HG02759 (cell line): ENCODE results near the gene FLVCR2.

ENCODE experiments used
- ATAC-seq: cut with Tn5 transposase; IDR thresholded peaks from one replicate; pipeline ENCODE4 v1.9.1; 2021; ENCODE audit warnings: mild to moderate bottlenecking, moderate library complexity; ENCODE audit not compliant: unreplicated experiment

Gene FLVCR2, protein sequence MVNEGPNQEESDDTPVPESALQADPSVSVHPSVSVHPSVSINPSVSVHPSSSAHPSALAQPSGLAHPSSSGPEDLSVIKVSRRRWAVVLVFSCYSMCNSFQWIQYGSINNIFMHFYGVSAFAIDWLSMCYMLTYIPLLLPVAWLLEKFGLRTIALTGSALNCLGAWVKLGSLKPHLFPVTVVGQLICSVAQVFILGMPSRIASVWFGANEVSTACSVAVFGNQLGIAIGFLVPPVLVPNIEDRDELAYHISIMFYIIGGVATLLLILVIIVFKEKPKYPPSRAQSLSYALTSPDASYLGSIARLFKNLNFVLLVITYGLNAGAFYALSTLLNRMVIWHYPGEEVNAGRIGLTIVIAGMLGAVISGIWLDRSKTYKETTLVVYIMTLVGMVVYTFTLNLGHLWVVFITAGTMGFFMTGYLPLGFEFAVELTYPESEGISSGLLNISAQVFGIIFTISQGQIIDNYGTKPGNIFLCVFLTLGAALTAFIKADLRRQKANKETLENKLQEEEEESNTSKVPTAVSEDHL

DNA sequence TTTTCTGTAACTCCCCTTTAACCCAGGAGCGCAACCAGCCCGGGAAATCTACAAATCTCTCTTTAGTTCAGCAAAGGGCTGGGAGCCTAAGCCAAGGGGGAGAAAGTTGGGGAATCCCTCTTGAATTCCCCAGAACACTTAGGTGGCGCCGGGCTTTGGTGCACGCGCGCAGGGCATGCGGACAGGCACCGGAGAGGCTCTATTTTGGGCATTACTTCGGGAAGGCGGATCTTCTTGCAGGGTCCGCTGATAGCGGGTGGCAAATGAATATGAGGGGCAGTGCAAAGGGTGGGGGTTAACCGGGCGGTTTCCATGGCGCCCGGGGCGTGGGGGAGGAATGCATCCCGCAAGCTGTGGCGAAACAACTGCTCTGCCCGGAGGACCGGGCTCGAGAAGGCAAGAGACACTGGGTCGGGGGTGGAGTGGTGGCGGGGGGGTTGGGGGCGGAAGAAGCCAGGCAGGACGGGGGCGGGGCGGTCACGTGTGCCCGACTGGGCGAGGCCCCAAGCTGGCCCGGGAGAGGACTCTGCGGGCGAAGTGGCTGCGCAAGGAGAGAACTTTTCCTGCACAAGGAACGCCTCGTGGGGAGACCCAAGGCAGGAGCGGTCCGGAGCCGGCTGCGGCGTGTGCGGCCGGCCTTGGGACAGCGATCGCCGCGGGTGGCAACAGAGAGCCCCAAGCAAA, at the start of gene FLVCR2:
Gene FLVCR2, plus strand, starts transcription at position 519 of the 684 bp plus-strand sequence. CDS start 353 bp downstream, outside the sequence.
- peak; percentile 53 for ATAC-seq

GRCh38 chr14:75531256-75531655, 47.2 kb upstream of the FLVCR2 start:
- ATAC-seq, result no peak

DNA sequence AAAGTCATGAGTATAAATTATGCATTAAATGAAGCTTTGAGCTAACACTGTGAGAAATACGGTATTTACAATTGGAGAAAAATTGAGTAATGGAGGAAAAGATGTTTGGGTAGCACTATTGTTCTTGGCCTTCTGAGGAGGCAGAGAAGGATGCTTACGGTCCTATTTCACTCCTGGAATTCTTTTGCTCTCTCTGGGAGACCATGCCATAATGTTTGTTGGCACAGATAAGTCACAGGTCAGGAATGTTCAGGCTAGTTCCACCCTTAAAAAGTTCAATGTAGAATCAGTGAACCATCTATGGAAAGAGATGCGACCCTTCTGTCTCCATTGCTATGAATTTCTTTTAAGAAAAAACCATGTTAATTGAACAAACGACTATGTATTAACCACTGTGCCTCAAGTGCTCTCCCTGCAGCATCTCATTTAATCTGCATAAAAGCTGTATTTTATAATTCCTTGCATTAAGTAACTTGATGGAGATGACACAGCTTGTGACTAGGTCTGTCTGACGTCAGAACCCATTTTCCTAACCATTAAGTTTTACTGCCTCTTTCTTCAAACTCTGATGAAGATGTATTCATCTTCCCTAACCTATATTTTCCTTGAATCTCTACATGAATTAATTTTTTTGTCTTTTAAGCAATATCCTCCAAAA, 46.6 kb upstream of the FLVCR2 start:
- no peak for ATAC-seq

GRCh38 chr14:75533791-75534555, 44.4 kb upstream of the FLVCR2 start:
- no peak for ATAC-seq

DNA sequence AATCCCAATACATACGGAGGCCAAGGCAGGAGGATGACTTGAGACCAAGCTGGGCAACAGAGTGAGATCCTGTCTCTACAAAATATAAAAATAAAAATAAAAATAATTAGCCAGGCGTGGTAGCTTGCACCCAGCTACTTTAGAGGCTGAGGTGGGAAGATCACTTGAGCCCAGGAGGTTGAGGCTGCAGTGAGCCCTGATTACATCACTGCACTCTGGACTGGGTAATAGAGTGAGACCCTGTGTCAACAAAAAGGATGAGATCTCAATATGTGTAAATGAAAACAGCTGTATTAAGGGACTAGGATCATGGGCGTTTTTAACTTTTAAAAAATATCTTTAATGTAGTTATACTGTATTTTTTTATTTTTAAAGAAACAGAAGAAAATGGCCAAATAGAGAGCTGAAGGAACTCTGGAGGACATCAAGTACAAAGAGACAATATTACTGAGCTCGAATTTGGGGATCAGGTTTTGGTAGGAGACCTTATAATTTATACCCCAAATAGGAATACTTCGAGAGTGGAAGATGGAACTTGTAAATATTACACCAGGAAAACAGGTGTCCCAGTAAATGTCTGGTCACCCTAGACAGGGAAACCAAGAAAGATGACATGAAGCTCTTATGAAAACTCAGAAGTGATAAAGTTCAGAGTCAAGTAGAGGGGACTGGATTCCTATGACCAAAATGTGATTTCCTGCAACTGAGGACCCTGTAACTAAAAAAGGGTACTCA, 43.1 kb upstream of the FLVCR2 start:
- no peak for ATAC-seq

DNA sequence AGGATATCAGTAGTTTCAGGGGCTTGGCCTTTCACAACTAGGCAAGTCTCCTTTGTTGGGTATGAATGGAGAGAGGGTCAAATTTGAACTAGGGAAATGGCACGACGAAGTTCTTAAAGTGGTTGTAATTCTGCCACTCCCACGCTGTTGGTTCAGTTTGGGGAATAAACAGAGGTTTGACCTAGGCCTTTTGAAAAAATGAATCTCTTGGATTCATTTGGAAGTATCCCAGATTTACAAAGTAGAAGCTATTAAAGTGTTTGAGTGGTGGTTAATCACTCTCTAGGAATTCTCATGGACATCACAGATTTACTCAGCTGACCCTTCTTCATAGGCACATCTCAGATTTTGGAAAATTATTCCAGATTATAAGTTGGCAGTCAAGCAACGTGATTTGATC, 41.3 kb upstream of the FLVCR2 start:
- ATAC-seq, result no peak

DNA sequence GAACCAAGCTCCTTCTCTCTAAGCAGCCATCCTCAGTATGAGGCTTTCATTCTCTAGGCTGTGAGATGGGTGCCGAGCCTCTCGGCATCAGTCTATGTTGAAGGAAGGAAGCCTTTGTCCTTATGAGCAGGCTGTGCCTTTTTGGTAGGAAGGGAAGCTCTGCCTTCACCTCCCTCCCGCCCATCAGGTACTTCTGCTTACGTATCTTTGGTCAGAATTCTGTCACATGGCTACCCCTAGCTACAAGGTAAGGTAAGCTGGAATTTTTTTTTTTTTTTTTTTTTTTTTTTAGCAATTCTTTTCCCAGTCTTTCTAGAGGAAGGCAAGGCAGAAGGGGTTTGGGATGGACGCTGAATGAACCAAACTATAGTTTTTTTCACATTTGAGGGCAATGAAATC, 39.3 kb upstream of the FLVCR2 start:
- ATAC-seq, result no peak

DNA sequence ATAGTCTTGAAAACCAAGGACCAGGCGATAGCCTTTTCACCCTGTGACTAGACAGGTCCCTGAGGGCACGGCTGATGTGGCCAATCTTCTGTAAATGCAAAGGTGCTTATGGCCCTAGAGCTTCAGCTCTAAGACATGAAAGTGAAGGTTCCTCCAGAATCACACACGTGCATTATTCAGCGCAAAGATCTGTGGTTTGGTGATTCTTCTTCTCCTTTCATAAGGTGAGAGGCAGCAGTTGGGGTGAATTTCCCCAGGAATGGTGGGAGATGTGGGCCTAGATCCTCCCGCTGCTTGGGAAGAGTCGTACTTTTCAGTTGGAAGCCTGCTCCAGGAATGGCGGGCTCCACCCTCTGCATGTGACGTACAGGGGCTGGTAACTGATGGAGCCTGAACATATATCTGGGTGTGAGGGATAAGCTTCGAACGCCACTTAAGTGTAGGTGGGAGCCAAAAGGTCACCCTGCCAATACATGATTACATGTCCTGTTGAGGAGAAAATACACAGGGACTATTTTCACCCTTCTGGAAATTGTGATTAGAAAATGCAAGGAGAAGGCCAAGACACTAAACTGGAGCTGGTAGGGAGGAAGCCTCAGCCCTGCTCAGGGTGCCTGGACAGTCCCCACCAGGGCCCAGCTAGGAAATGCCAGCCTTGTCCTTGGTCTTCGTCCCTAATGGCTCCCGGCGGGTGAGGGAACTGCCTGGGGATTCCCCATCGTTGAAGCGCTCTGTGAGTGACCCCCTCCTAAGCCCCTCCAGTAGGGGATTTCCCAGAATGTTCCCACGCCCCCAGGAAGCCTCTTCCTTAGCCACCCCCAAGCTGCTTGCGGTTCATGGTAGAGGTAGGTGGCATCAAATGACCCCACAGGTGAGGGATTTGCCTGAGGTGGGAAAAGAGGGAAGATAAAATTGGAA, 38.6 kb upstream of the FLVCR2 start:
- peak; percentile 61 for ATAC-seq

DNA sequence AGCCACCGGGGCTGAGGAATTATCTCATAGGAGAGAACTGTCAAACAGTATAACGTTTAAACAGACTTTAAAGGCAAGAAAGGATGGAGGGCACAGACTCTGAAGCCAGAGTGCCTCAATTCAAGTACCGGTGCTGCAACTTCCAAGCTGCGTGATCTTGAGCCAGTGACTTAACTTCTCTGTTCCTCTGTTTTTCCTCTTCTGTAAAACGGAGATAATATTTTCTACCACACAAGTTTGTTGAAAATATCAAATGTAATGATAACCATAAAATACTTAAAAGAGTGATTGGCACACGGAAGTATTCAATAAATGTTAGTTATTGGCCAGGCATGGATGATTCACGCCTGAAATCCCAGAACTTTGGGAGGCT, 38.0 kb upstream of the FLVCR2 start:
- no peak for ATAC-seq

DNA sequence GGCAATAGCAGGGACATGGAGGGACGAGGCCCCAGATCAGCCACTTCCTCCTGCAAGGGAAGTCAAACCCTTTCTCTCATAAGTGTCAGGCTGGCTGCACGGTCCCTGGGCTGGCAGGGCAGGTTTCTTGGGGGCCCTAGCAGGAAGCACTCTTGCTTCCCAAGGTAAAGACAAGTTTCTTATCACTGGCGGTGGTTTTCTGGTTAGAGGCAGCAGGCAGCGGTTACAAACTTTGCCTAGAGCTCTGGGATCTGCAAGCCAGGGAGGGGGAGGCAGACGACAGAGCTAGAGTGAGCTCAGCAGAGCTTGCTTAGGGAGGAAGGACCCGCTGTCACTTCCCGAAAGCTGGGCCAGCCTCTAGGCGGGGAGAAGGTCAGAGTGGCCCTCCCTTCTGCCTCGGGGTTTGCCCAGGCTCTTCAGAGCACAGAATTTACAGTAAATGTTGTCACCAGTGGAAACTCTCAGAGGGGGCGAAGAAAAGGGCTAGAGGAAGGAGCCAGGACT, 35.8 kb upstream of the FLVCR2 start:
- peak; percentile 65 for ATAC-seq

- ATAC-seq, result peak; percentile 0
Observed at GRCh38 chr14:75543253-75543652, 35.2 kb upstream of the FLVCR2 start.

GRCh38 chr14:75543786-75544185, 34.6 kb upstream of the FLVCR2 start:
- no peak for ATAC-seq

- no peak for ATAC-seq
Observed at GRCh38 chr14:75545907-75546306, 32.5 kb upstream of the FLVCR2 start.

DNA sequence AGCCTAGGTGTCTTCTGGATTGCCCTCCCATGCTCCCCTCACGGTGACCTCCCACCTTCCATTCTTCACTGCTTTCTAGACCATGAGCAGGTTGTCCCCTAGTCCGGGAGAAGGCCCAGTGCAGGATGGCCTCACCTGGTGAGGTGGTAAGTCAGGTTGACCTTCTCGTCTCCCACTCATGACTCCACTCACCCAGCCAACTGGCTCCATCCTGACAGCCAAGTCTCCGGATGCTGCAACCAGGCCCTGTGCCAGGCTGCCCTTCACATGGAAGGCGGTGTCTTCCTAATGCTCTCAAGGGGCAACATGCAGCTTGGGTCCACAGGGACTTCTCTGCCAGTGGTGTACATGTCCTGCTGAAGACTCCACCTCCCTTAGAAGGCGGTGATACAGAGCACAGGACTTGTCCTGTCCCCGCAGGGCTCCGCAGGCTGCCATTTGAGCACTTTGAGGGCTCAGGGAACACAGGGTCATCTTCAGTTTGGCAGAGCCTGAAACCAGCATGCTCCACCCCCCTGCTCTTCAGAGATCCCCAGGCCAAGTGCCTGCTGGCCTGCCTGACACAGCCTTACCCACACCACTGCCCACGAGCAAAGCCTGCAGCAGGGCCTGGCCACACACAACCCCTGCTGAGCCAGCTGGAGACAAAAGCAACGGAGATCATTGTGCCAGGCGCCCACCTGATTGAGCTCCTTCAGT, 30.7 kb upstream of the FLVCR2 start:
- ATAC-seq, result no peak

DNA sequence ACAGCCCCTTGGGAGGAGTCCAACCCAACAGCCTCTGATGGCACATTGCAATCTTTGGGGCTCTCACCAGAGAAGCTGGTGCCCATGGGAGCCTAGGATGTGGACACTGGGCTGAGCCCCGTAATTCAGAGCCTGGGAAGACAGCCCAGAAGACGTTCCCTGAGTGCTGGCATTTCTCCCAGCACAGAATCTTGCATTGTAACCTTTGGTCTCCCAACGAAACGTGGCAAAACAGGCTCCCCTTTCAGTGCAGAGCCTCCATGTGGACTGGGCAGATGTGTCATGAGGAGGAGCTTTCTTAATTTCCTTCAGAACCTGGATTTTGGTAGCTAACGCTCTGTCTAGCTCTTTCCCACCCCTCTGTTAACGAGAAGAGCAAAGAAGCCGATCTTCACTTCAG, 29.9 kb upstream of the FLVCR2 start:
- no peak for ATAC-seq

DNA sequence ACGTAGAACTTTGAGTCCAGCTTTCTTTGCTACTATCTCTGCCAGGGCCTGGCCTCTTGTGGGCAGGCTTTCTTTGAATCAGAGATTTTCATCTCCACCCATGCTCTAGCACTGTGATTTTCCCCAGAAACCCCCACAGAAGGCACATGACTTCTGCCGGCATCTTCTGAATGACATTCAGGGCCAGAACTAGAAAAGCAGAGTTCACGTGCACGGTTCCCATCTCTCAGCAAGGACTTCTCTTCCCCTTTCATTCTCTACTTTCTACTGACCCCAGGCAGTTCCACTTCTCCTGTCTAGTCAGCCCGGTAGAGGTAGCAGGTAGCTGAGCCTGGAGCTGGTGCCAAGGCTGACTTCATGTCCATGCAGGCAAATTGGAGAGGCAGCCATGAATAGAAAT, 29.3 kb upstream of the FLVCR2 start:
- ATAC-seq, result peak; percentile 77

GRCh38 chr14:75551021-75551420, 27.4 kb upstream of the FLVCR2 start:
- ATAC-seq, result no peak

DNA sequence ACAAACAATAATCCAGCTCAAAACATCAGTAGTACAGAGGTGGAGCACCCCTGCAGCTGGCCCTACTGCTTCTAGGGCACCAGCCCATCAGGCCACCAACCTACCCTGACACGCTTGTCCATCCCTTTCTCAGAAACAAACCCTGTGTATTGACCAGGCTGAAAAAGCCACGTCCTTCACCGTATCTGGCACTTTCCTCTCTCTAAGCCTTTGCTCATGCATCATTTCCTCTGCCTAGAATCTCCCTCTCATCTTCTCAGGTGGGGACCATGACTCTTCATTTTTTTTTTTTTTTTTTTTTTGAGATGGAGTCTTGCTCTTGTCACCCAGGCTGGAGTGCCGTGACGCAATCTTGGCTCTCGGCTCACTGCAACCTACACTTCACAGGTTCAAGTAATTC, 25.3 kb upstream of the FLVCR2 start:
- ATAC-seq, result no peak
